Aorta (tissue), 5 donors: ENCODE data around the gene PKD2. TPM values are rescaled to one million over a fixed set of nuclear protein-coding genes. Genes with fewer than 3 reads are reported as not detected.

Experiments
- ATAC-seq: fragments of 200-7000 bp; cut with Tn5 transposase; one replicate; pipeline ENCODE4 v1.9.1; 2022; ENCODE audit warnings: moderate library complexity; ENCODE audit not compliant: low FRiP score
- DNase-seq, 2 donors: peaks; one replicate each; pipeline ENCODE4 v3.0.0-alpha.2; 2020
- H3K27ac ChIP-seq, 2 donors: one replicate each; pipeline ENCODE4 v1.5.1; 2013; ENCODE audit warnings: low read length in 2 of 2, mild to moderate bottlenecking in 2 of 2, moderate library complexity in 2 of 2, control low read depth in 1 of 2, inconsistent platforms in 1 of 2, low read depth in 1 of 2
- H3K27me3 ChIP-seq, 2 donors: one replicate each; pipeline ENCODE4 v1.6.1; 2013; ENCODE audit warnings: control low read depth in 1 of 2, low read length in 1 of 2, mild to moderate bottlenecking in 1 of 2, moderate library complexity in 1 of 2; ENCODE audit not compliant: insufficient read depth in 2 of 2, control insufficient read depth in 1 of 2
- H3K36me3 ChIP-seq, 2 donors: one replicate each; pipeline ENCODE4 v1.6.1; 2013; ENCODE audit warnings: control low read depth in 1 of 2, low read length in 1 of 2, mild to moderate bottlenecking in 1 of 2; ENCODE audit not compliant: insufficient read depth in 2 of 2, control insufficient read depth in 1 of 2
- H3K4me1 ChIP-seq, 2 donors: one replicate each; pipeline ENCODE4 v1.6.1; 2013; ENCODE audit warnings: low read length in 2 of 2, control low read depth in 1 of 2, mild to moderate bottlenecking in 1 of 2, moderate library complexity in 1 of 2; ENCODE audit not compliant: insufficient read depth in 2 of 2, control insufficient read depth in 1 of 2
- H3K4me3 ChIP-seq, 2 donors: one replicate each; pipeline ENCODE4 v1.5.1; 2013; ENCODE audit warnings: low read length in 2 of 2, control low read depth in 1 of 2, mild to moderate bottlenecking in 1 of 2
- H3K9me3 ChIP-seq: one replicate; pipeline ENCODE4 v1.6.1; 2013; ENCODE audit warnings: mild to moderate bottlenecking, low read length; ENCODE audit not compliant: control insufficient read depth
- WGBS, 2 donors: extraction: QIAGEN DNeasy Blood & Tissue Kit; methylation state at CpG; one replicate each; pipeline ENCODE4 v1.1.7; 2013; 5-methylcytosine and 5-hydroxymethylcytosine counted together
- intact Hi-C, 2 donors: fragments of 100-400 bp; cut with DNase I; formaldehyde crosslinking; loops; one replicate each; pipeline versions ENCODE4 v1.14.2 to v1.15.0; 2022
- polyA plus RNA-seq, 2 donors: library from polyadenylated mRNA; stranded (reverse); fragments of 200-250 nt; gene quantifications; one replicate each; pipeline ENCODE4 v1.2.3, GENCODE V29; 2013
- total RNA-seq, 2 donors: library from RNA; stranded (reverse); fragmentation: NEBNext Ultra II Directional; extraction: Animal tissue kit (Norgen Biotek cat#: 25700); gene quantifications; one replicate each; pipeline ENCODE4 v1.2.1, GENCODE V29; 2021
- donor health status: healthy with polysubstance abuse.
- donor health status: Bipolar disorder and iron deficiency.
- donor health status: DM: no; HTN: no; CAD: no.
- donor health status: DM: no; HTN: no; CAD: no.
- donor health status: DM: yes; HTN: yes; CAD: no.

PKD2 gene
- total and polyA plus RNA-seq, 4 donors = 62.7 to 311 (median 110) TPM

DNA sequence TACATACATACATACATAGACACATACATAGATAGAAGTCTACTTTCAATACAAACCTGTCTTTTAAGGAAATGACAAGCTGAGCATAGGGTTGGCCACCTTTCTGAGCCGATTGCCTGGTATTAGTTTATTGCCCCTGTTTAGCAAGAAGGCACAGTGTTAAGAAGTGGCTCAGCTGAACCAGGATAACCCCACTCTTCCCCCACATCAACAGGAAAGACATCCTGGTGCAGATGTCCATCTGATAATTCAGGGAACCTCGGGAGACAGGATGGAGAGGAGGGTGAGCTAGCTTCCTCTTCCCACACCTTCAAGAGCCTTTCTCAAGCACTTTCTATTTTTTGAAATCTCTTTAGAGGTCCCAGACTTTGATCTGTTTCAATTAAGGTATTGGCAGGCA, 52.3 kb downstream of the PKD2 start:
- Histone ChIP-seq H3K4me3 (no peak overlapping the region), H3K27ac (peak overlapping the region in 1 of 2 donors; percentile 51), H3K4me1 (no peaks in the 10 kb centered on the region), H3K36me3 (peaks cover 4 to 10% of the 10 kb centered on the region in 2 donors), H3K27me3 (no peaks in the 10 kb centered on the region), H3K9me3 (no peaks in the 10 kb centered on the region)
- intact Hi-C loops = no loop called here
- 55% methylated on average over 2 of the region's 2 CpGs for WGBS, 2 donors
- ATAC-seq (no peak), DNase-seq (no peak)

DNA sequence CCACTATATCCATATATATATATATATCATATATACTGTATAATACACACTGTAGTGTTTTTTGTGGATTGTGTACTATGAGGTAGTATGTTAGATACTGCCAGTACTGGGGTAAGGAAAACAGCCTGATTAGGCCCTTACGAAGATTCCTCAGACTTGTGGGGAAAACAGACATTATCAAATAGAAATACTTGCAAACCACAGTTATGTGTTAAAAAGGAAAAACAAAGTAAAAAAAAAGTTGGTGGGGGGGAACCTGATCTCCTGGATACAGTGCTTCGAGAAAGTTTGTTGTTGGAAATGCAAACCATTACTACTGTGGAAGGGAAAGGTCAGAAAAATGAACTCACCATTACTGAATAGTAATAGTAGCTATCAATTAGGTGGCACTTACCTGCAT, 53.0 kb downstream of the PKD2 start:
- intact Hi-C loops = no loop called here
- ATAC-seq (no peak), DNase-seq (no peak)
- no peaks in the 10 kb centered on the region for H3K4me1 ChIP-seq
- H3K4me3 ChIP-seq = no peak overlapping the region
- no peaks in the 10 kb centered on the region for H3K27me3 ChIP-seq
- WGBS, 2 donors = 39 to 41% methylated on average over 2 of the region's 2 CpGs
- H3K27ac ChIP-seq = no peak overlapping the region
- H3K9me3 ChIP-seq = no peaks in the 10 kb centered on the region
- H3K36me3 ChIP-seq = peaks cover 4 to 8% of the 10 kb centered on the region in 2 donors

DNA sequence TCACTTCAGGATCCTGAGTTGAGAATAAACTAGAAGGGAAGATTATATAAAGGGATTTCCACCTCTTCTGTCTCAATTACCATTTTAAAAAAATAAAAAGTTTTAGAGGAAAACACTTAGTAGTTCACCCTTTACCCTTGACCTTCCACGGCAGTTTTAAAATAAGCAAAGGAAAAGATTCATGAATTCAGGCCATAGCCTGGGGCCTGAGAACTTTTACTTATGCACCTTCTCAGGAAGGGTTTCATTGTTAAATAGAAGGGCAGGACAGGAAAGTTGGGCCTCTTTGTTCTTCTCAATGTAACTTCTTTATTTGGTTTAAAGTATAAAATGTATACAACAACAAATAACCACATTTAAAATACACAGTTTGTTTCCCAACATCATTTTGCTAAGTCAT, 54.9 kb downstream of the PKD2 start:
- peaks cover 7 to 9% of the 10 kb centered on the region in 2 donors for H3K36me3 ChIP-seq
- WGBS, 2 donors = 39 to 58% methylated on average over 1 of the region's 1 CpG

DNA sequence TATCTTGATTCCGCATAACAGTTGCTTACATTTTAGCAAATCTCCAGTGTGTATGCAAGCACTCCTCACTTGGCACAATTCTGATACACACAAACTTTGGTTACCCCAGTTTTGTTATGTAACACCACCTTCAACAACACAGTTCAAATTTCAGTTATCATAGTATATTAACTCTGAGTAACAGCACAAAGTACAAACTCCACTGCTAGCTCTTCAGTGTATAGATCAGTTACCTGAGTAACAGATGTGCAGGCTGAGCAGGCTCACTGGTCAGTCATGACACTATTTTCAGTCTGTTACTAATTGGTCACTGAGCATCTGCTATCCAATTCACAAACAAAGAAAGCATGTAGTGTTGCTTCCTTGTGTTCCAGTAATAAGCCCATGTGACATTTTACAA, 55.4 kb downstream of the PKD2 start:
- 93 to 95% methylated on average over 1 of the region's 1 CpG for WGBS, 2 donors
- ATAC-seq (no peak), DNase-seq (no peak)
- Histone ChIP-seq H3K4me1 (no peaks in the 10 kb centered on the region), H3K27ac (no peak overlapping the region), H3K36me3 (peaks cover 8 to 9% of the 10 kb centered on the region in 2 donors), H3K4me3 (no peak overlapping the region), H3K27me3 (no peaks in the 10 kb centered on the region), H3K9me3 (no peaks in the 10 kb centered on the region)
- intact Hi-C loops = no loop called here

More for the DNA sequence above, 54.9 kb downstream of the PKD2 start:
- no peak for DNase-seq
- ATAC-seq = no peak
- H3K27me3 ChIP-seq = no peaks in the 10 kb centered on the region
- H3K4me3 ChIP-seq = no peak overlapping the region
- H3K27ac ChIP-seq = no peak overlapping the region
- no peaks in the 10 kb centered on the region for H3K4me1 ChIP-seq
- no peaks in the 10 kb centered on the region for H3K9me3 ChIP-seq
- intact Hi-C loops = no loop called here

DNA sequence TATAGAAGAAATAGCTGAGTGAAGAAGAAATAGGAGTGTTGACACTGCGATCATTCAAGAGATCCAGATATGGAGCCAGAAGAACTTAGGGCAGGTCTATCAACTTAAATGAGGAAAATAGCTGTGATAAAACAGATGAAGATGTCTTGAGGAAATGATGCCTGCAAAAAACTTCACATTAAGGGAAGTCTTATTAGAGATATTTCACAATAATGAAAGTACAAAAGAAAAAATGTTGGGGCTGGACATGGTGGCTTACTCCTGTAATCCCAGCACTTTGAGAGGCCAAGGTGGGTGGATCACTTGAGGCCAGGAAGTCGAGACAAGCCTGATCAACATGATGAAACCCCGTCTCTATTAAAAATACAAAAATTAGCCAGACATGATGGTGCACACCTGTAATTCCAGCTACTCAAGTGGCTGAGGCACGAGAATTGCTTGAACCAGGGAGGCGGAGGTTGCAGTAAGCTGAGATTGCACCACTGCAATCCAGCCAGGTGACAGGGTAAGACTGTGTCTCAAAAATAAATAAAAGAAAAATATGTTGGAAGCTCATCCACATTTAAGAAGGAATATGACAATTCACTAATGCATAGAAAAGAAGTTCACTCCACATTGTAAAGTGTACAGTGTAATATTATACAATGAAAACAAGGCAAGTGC, 56.3 kb downstream of the PKD2 start:
- Histone ChIP-seq H3K4me3 (no peak overlapping the region), H3K27me3 (no peaks in the 10 kb centered on the region), H3K4me1 (no peaks in the 10 kb centered on the region), H3K27ac (no peak overlapping the region), H3K36me3 (peaks cover 8 to 9% of the 10 kb centered on the region in 2 donors), H3K9me3 (no peaks in the 10 kb centered on the region)
- intact Hi-C loops = no loop called here
- 86 to 88% methylated on average over 5 of the region's 5 CpGs for WGBS, 2 donors
- ATAC-seq = no peak
- DNase-seq = no peak

DNA sequence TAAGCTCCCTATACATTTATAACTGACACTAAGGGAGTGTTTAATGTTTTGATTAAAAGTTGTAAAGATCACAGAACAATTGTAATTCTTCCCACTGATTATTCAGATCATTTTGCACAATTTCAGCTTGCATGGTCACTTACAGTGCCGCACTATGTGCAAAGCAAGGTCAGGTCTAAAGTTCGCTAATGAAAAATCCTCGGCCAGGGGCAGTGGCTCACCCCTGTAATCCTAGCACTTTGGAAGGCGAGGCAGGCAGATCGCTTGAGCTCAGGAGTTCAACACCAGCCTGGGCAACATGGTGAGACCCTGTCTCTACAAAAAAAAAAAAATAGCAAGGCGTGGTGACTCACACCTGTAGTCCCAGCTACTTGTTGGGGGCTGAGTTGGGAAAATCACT, 57.0 kb downstream of the PKD2 start:
- no peak for ATAC-seq
- intact Hi-C loops = no loop called here
- Histone ChIP-seq H3K9me3 (no peaks in the 10 kb centered on the region), H3K36me3 (peaks cover 6 to 9% of the 10 kb centered on the region in 2 donors), H3K4me1 (no peaks in the 10 kb centered on the region), H3K27me3 (no peaks in the 10 kb centered on the region), H3K27ac (no peak overlapping the region), H3K4me3 (no peak overlapping the region)
- 86 to 92% methylated on average over 6 of the region's 6 CpGs for WGBS, 2 donors
- DNase-seq = no peak

DNA sequence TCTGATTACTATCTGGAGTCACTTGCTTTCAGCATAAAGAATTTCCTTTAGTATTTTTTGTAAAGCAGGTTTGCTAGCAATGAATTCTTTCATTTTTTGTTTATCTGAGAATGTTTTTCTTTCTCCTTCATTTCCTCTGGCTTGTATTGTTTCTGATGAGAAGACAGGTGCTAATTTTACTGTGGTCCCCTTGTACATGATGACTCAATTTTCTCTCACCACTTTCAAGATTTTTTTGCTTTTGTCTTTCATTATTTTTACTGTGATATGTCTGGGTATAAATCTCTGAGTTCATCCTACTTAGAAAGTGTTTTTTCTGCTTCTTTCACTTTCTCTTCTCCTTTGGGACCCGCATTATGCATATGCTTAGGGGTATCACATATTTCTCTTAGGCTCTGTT, 62.6 kb downstream of the PKD2 start:
- Histone ChIP-seq H3K27ac (no peak overlapping the region), H3K36me3 (peaks cover 11 to 23% of the 10 kb centered on the region in 2 donors), H3K4me1 (no peaks in the 10 kb centered on the region), H3K27me3 (no peaks in the 10 kb centered on the region), H3K9me3 (no peaks in the 10 kb centered on the region), H3K4me3 (no peak overlapping the region)
- DNase-seq = no peak
- intact Hi-C loops = no loop called here
- ATAC-seq = no peak
- WGBS, 2 donors = 96 to 99% methylated on average over 1 of the region's 1 CpG

DNA sequence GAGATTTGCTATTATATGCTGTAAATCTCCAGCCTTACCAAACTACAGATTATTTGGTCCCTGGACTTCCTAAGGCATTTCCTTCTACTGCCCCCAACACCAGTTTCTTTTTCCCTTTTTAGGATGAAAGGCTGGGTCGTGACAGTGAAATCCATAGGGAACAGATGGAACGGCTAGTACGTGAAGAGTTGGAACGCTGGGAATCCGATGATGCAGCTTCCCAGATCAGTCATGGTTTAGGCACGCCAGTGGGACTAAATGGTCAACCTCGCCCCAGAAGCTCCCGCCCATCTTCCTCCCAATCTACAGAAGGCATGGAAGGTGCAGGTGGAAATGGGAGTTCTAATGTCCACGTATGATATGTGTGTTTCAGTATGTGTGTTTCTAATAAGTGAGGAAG, 67.9 kb downstream of the PKD2 start:
- ATAC-seq (no peak), DNase-seq (no peak)
- Histone ChIP-seq H3K36me3 (peaks cover 9 to 18% of the 10 kb centered on the region in 2 donors), H3K9me3 (no peaks in the 10 kb centered on the region), H3K4me1 (no peaks in the 10 kb centered on the region), H3K27me3 (no peaks in the 10 kb centered on the region), H3K27ac (no peak overlapping the region), H3K4me3 (no peak overlapping the region)
- intact Hi-C loops = no loop called here
- WGBS, 2 donors = 87 to 88% methylated on average over 9 of the region's 9 CpGs

DNA sequence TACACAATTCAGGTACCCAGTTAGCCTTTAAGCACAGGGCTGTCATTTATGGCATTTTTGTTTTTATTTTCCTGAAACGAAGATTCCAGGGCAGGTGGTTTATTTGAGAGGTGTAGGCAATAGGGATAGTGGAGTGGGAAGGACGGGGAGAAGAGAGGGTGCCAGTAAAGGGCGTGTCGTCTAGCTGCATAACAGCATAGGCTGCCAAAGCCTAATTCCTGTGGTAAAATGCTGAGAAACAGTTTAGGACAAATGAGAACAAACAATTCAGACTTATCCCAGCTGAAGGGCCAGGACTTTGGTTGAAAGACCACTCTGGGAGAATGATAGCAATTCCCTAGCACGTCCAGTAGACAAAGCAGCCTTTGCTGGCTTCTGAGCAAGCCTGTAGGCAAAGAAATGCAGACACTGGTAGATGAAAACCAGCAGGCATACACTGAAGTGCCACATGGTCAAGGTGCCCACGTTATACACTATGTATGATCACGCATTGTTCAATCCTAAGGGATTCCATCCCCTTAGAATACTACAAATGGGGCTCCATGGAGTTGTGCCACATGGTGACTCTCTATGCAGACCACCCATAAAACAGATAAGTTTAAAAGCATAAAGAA, 70.6 kb downstream of the PKD2 start:
- H3K4me1 ChIP-seq = no peaks in the 10 kb centered on the region
- H3K9me3 ChIP-seq = no peaks in the 10 kb centered on the region
- no peak overlapping the region for H3K4me3 ChIP-seq
- H3K36me3 ChIP-seq = peaks cover 0 to 4% of the 10 kb centered on the region in 2 donors
- 67 to 72% methylated on average over 7 of the region's 7 CpGs for whole genome bisulfite sequencing, 2 donors
- ATAC-seq (peak; percentile 51), DNase-seq (no peak)
- no peak overlapping the region for H3K27ac ChIP-seq
- intact Hi-C loops = no loop called here
- H3K27me3 ChIP-seq = no peaks in the 10 kb centered on the region
